ENCODE results near the gene TPM4. TPM values are rescaled to one million over a fixed set of nuclear protein-coding genes. Genes with fewer than 3 reads are reported as not detected.

The TPM4 gene
- total RNA-seq, 2 donors from 2014 or later: 1,050 to 1,475 TPM

- no peak for DNase-seq (ENCODE audit: low spot score)
- intact Hi-C loops (cut with DNase I): no loop called here
Measured at GRCh38 chr19:16136185-16136999, 60.1 kb downstream of the TPM4 start.

DNA sequence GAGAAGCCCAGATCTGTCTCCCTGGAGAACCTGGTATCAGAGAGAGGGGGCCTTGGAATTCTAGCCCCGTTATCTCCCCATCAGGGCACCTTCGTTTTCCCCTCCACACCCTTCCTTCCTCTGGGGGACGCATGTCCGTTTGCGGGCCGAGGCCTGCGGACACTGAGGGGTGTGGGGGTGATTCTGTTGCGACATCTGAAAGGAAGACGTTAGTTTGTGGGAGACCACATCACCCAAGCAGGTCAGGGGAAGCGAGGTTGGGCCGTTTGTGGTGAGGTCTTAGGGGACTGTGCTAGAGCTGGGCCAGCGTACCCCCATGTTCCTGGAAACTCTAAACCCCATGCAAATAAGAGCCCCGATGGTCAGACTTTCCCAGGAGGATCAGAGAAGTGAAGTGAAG, 63.5 kb downstream of the TPM4 start:
- intact Hi-C loops (cut with DNase I): loop anchor here in 1 of 2 donors (5.0 kb wide), 1 partner anchor 663 kb away; no protein-coding TSS in a partner anchor
- no peak for DNase-seq (ENCODE audit: low spot score)

- intact Hi-C loops (cut with DNase I): loop anchor here in 1 of 2 donors (5.0 kb wide), 1 partner anchor 661 kb away; no protein-coding TSS in a partner anchor
- no peak for DNase-seq (ENCODE audit: low spot score)
Measured at GRCh38 chr19:16141043-16141442, 64.7 kb downstream of the TPM4 start.

DNA sequence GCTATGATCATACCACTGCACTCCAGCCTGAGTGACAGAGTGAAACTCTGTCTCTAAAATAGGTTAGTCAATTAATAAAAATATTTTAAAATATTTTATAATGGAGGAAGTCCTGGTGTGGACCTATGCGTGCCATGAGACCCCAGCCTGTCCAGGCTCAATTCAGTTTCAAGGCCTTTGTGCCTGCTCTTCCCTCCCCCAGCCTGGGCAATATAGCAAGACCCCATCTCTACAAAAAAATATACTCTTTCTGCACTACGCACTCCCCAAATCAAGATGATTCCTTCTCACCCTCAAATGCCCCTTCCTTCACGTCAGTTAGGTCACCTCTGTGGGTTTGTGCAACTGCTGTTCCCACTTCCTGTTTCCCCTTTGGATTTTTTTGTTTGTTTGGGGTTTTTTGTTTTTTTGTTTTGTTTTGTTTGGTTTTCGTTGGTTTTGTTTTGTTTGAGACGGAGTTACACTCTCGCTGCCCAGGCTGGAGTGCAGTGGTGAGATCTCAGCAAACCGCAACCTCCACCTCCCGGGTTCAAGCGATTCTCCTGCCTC, 65.8 kb downstream of the TPM4 start:
- DNase-seq (ENCODE audit: low spot score): no peak
- intact Hi-C loops (cut with DNase I): loop anchor here in 1 of 2 donors (5.0 kb wide), 1 partner anchor 660 kb away; no protein-coding TSS in a partner anchor

- intact Hi-C loops (cut with DNase I): loop anchor here in 1 of 2 donors (5.0 kb wide), 1 partner anchor 659 kb away; no protein-coding TSS in a partner anchor
- peak; percentile 86 for DNase-seq (ENCODE audit: low spot score)
Measured at GRCh38 chr19:16143399-16144215, 67.3 kb downstream of the TPM4 start, which contains the start of gene HSH2D. Gene HSH2D, plus strand, starts transcription at chr19:16143685. Its CDS starts 5,066 bp downstream, at chr19:16148751.

GRCh38 chr19:16144216-16144581, 67.9 kb downstream of the TPM4 start:
- intact Hi-C loops (cut with DNase I): loop anchor here in 1 of 2 donors (5.0 kb wide), 1 partner anchor 658 kb away; no protein-coding TSS in a partner anchor
- no peak for DNase-seq (ENCODE audit: low spot score)

DNA sequence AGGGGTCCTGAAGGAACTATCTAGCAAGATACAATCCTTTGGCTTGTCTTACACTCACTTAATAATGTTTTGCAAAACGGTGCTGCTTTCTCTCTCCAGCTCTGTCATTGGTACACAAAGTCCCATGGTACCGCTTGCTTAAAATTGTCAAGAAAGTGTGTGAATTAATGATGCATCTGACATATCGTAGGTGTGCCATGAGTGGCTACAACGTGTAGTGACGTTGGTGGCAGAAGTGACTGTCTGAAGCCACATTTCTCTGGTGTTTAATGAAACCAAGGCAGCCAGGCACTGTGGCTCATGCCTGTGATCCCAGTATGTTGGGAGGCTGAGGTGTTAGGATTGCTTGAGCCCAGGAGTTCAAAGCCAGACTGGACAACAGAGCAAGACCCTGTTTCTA, 69.8 kb downstream of the TPM4 start:
- DNase-seq (ENCODE audit: low spot score): no peak
- intact Hi-C loops (cut with DNase I): no loop called here

DNA sequence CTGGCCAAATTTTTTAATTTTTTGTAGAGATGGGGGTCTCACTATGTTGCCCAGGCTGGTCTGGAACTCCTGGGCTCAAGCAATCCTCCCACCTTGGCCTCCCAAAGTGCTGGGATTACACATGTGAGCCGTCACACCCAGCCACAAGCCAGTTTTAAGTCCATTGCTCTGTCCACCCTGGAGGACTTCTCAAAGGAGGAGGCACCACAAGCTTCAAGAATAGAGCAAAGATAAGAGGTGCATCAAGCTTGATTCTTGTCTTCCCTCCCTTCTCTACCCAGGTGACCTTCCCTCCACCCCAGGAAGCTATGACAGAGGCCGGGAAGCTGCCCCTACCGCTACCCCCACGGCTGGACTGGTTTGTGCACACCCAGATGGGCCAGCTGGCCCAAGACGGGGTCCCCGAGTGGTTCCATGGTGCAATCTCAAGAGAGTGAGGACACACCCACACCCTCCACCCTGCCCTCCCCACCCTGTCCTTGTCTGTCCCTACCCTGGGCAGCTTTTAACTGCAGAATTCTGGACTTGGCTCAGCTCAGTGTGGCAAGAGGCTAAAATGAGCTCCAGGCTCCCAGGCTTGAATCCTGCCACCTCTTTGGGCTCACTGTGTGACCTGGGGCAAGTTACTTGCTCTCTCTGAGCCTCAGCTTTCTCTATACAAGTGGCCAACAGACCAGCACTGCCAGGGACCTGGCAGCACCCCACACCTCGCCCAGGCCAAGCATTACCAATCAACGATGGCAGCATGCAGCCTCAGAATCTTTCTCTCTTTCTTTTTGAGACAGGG, 72.3 kb downstream of the TPM4 start:
- DNase-seq (ENCODE audit: low spot score): no peak
- intact Hi-C loops (cut with DNase I): no loop called here

Other genes with a start within 250 kb of the TPM4 start
- gene CYP4F2, start 178.4 kb upstream of the TPM4 start, total RNA-seq: not detected
- under 1 TPM in 1 of 2 donors, not detected in 1; 0.14 TPM for gene CYP4F11, start 142.0 kb upstream of the TPM4 start, total RNA-seq
- not detected for gene OR10H4, start 127.5 kb upstream of the TPM4 start, total RNA-seq
- 10 to 100 TPM; 53.5 to 58.3 TPM for gene RAB8A, start 35.4 kb downstream of the TPM4 start, total RNA-seq
- 1 to 10 TPM in 1 of 2 donors, under 1 TPM in 1; 0.81 to 1.1 TPM for gene HSH2D, start 67.2 kb downstream of the TPM4 start, total RNA-seq
- not detected for gene CIB3, start 97.0 kb downstream of the TPM4 start, total RNA-seq
- gene FAM32A, start 108.9 kb downstream of the TPM4 start, total RNA-seq: 10 to 100 TPM; 46.4 to 47.8 TPM
- 10 to 100 TPM; 59.4 to 66.4 TPM for gene AP1M1, start 121.4 kb downstream of the TPM4 start, total RNA-seq
- 100 to 1,000 TPM in 1 of 2 donors, 10 to 100 TPM in 1; 97.8 to 208 TPM for gene KLF2, start 248.3 kb downstream of the TPM4 start, total RNA-seq

Measured in posterior vena cava (tissue), 2 donors.